H9 (cell line): ENCODE data around the gene SPTBN1. TPM values are rescaled to one million over a fixed set of nuclear protein-coding genes. Genes with fewer than 3 reads are reported as not detected.

Experiments used
- DNase-seq: peaks from one replicate; pipeline ENCODE4 v3.0.0-alpha.2; 2017
- H2AFZ ChIP-seq: one replicate; pipeline ENCODE4 v1.6.1; 2013; ENCODE audit warnings: mild to moderate bottlenecking, low read length, control low read depth, moderate library complexity
- H2AK5ac ChIP-seq: 2 replicates; pipeline ENCODE4 v1.6.1; 2013; ENCODE audit warnings: low read length, control low read depth, mixed read lengths; ENCODE audit not compliant: insufficient read length
- H2BK120ac ChIP-seq: one replicate; pipeline ENCODE4 v1.6.1; 2013; ENCODE audit warnings: low read depth, mild to moderate bottlenecking, low read length, control low read depth, inconsistent platforms; ENCODE audit not compliant: poor library complexity, severe bottlenecking
- H2BK12ac ChIP-seq: 2 replicates; pipeline ENCODE4 v1.6.1; 2013; ENCODE audit warnings: low read length, control low read depth, mixed read lengths, low read depth; ENCODE audit not compliant: insufficient read length
- H2BK15ac ChIP-seq: 2 replicates; pipeline ENCODE4 v1.6.1; 2013; ENCODE audit warnings: low read depth, low read length, control low read depth
- H2BK20ac ChIP-seq: one replicate; pipeline ENCODE4 v1.6.1; 2013; ENCODE audit warnings: low read depth, mild to moderate bottlenecking, low read length, control low read depth, inconsistent platforms; ENCODE audit not compliant: poor library complexity, severe bottlenecking
- H2BK5ac ChIP-seq: 2 replicates; pipeline ENCODE4 v1.6.1; 2013; ENCODE audit warnings: low read length, control low read depth, mixed read lengths; ENCODE audit not compliant: insufficient read length
- H3K14ac ChIP-seq: 2 replicates; pipeline ENCODE4 v1.6.1; 2013; ENCODE audit warnings: low read length, control low read depth; ENCODE audit not compliant: insufficient read depth
- H3K18ac ChIP-seq: 2 replicates; pipeline ENCODE4 v1.6.1; 2013; ENCODE audit warnings: low read depth, mild to moderate bottlenecking, mixed read lengths, low read length, control low read depth; ENCODE audit not compliant: insufficient read length
- H3K23ac ChIP-seq: 2 replicates; pipeline ENCODE4 v1.6.1; 2013; ENCODE audit warnings: low read length, control low read depth, mixed read lengths, low read depth; ENCODE audit not compliant: insufficient read length
- H3K23me2 ChIP-seq: 2 replicates; pipeline ENCODE4 v1.6.1; 2013; ENCODE audit warnings: low read depth, mild to moderate bottlenecking, mixed read lengths, low read length, control low read depth; ENCODE audit not compliant: insufficient read length, poor library complexity, severe bottlenecking
- H3K27ac ChIP-seq: 2 replicates; pipeline ENCODE4 v1.5.1; 2013; ENCODE audit warnings: low read length, control low read depth, mixed read lengths, low read depth; ENCODE audit not compliant: insufficient read length
- H3K27me3 ChIP-seq: 2 replicates; pipeline ENCODE4 v1.6.1; 2013; ENCODE audit warnings: low read length, control low read depth, inconsistent platforms; ENCODE audit not compliant: insufficient read depth
- H3K4ac ChIP-seq: 2 replicates; pipeline ENCODE4 v1.6.1; 2013; ENCODE audit warnings: low read depth, mild to moderate bottlenecking, control low read depth, inconsistent platforms, low read length, moderate library complexity
- H3K4me1 ChIP-seq: 2 replicates; pipeline ENCODE4 v1.6.1; 2013; ENCODE audit warnings: low read length, control low read depth, inconsistent platforms; ENCODE audit not compliant: insufficient read depth
- H3K4me2 ChIP-seq: 2 replicates; pipeline ENCODE4 v1.6.1; 2013; ENCODE audit warnings: low read length, control low read depth, mixed read lengths; ENCODE audit not compliant: insufficient read length, insufficient read depth
- H3K56ac ChIP-seq: 2 replicates; pipeline ENCODE4 v1.6.1; 2013; ENCODE audit warnings: low read depth, mild to moderate bottlenecking, mixed read lengths, low read length, control low read depth; ENCODE audit not compliant: insufficient read length
- H3K79me1 ChIP-seq: 2 replicates; pipeline ENCODE4 v1.6.1; 2013; ENCODE audit warnings: low read depth, mild to moderate bottlenecking, moderate library complexity, low read length, control low read depth, inconsistent platforms; ENCODE audit not compliant: insufficient read depth, poor library complexity, severe bottlenecking
- H3K79me2 ChIP-seq: 2 replicates; pipeline ENCODE4 v1.6.1; 2013; ENCODE audit warnings: low read length, control low read depth, inconsistent platforms; ENCODE audit not compliant: insufficient read depth
- H3K9ac ChIP-seq: 2 replicates; pipeline ENCODE4 v1.6.1; 2013; ENCODE audit warnings: low read length, control low read depth, mixed read lengths; ENCODE audit not compliant: insufficient read length; ENCODE audit errors: extremely low read depth
- H3K9me3 ChIP-seq: one replicate; pipeline ENCODE4 v1.6.1; 2013; ENCODE audit warnings: low read depth, low read length, inconsistent platforms; ENCODE audit not compliant: control insufficient read depth
- H3T11ph ChIP-seq: one replicate; pipeline ENCODE4 v1.6.1; 2013; ENCODE audit warnings: mild to moderate bottlenecking, low read length, control low read depth, inconsistent platforms
- H4K20me1 ChIP-seq: one replicate; pipeline ENCODE4 v1.6.1; 2013; ENCODE audit not compliant: control insufficient read depth, insufficient read length, insufficient read depth
- H4K5ac ChIP-seq: 2 replicates; pipeline ENCODE4 v1.6.1; 2013; ENCODE audit warnings: low read depth, mild to moderate bottlenecking, mixed read lengths, low read length, control low read depth; ENCODE audit not compliant: insufficient read length
- H4K8ac ChIP-seq: replicated peaks from 2 replicates; pipeline ENCODE4 v1.6.1; 2013; ENCODE audit warnings: low read length, control low read depth, mixed read lengths, low read depth; ENCODE audit not compliant: insufficient read length
- H4K91ac ChIP-seq: 2 replicates; pipeline ENCODE4 v1.6.1; 2013; ENCODE audit warnings: low read depth, mild to moderate bottlenecking, moderate library complexity, mixed read lengths, low read length, control low read depth; ENCODE audit not compliant: insufficient read length
- H3K27ac Mint-ChIP-seq, 3 experiments: 2 replicates in 2 of 3; 3 replicates in 1 of 3; pipeline ENCODE4 v1.8.0; 2020 to 2021; ENCODE audit warnings: mixed read lengths in 3 of 3, mild to moderate bottlenecking in 1 of 3, moderate library complexity in 1 of 3
- H3K27me3 Mint-ChIP-seq: 2 replicates; pipeline ENCODE4 v1.8.0; 2021; ENCODE audit warnings: low read depth, mild to moderate bottlenecking, moderate library complexity, mixed read lengths
- H3K36me3 Mint-ChIP-seq, 3 experiments: 2 replicates in 2 of 3; 3 replicates in 1 of 3; pipeline ENCODE4 v1.8.0; 2020 to 2021; ENCODE audit warnings: low read depth in 3 of 3, mixed read lengths in 3 of 3; ENCODE audit not compliant: insufficient read depth in 1 of 3
- H3K4me1 Mint-ChIP-seq, 2 experiments: 2 replicates each; pipeline ENCODE4 v1.8.0; 2020; ENCODE audit warnings: mixed read lengths in 2 of 2
- H3K4me3 Mint-ChIP-seq, 2 experiments: 2 replicates in 1 of 2; 3 replicates in 1 of 2; pipeline ENCODE4 v1.8.0; 2020 to 2021; ENCODE audit warnings: mild to moderate bottlenecking in 2 of 2, mixed read lengths in 2 of 2, moderate library complexity in 1 of 2
- H3K9me3 Mint-ChIP-seq, 2 experiments: 2 replicates in 1 of 2; 3 replicates in 1 of 2; pipeline ENCODE4 v1.8.0; 2020; ENCODE audit warnings: mild to moderate bottlenecking in 2 of 2, mixed read lengths in 2 of 2, moderate library complexity in 1 of 2
- CTCF ChIP-seq: fragments of 200-600 bp; sonication (generic); conservative IDR thresholded peaks from 3 replicates; pipeline ENCODE4 v1.8.0; 2021; ENCODE audit warnings: antibody characterized with exemption, mild to moderate bottlenecking
- WGBS: extraction: QIAGEN DNeasy Blood & Tissue Kit; methylation state at CpG from one replicate; pipeline ENCODE4 v1.1.7; 2013; ENCODE audit warnings: missing lambda C conversion rate, low lambda C conversion rate, mixed read lengths; ENCODE audit not compliant: insufficient read length; ENCODE audit errors: extremely low coverage; 5-methylcytosine and 5-hydroxymethylcytosine counted together
- total RNA-seq: library from RNA; stranded (reverse); gene quantifications from 2 replicates; pipeline ENCODE4 v1.2.1, GENCODE V29; 2021

Gene SPTBN1
- total RNA-seq, 1 experiment from 2014 or later: 164 TPM

- H3K27ac ChIP-seq: no peak overlapping the region
- H2BK120ac ChIP-seq: no peak overlapping the region
- H3K23me2 ChIP-seq: no peaks in the 10 kb centered on the region
- no peaks in the 10 kb centered on the region for H3K79me2 ChIP-seq
- no peak overlapping the region for H4K5ac ChIP-seq
- Mint-ChIP-seq H3K9me3 (no peaks in the 10 kb centered on the region), H3K27ac (no peak overlapping the region; a peak in 1 of 7 replicates), H3K4me3 (no peak overlapping the region), H3K36me3 (no peaks in the 10 kb centered on the region; a peak in 1 of 7 replicates), H3K4me1 (peaks cover 29% of the 10 kb centered on the region in 2 experiments), H3K27me3 (no peaks in the 10 kb centered on the region; the same call in 1 of the 2 replicates)
- H3K4me2 ChIP-seq: no peak overlapping the region
- no peak overlapping the region for H2BK12ac ChIP-seq
- no peaks in the 10 kb centered on the region for H3K27me3 ChIP-seq
- H3K18ac ChIP-seq: no peak overlapping the region
- no peaks in the 10 kb centered on the region for H3K9me3 ChIP-seq
- no peak for DNase-seq
- no peak overlapping the region for H4K8ac ChIP-seq
- peaks cover 8% of the 10 kb centered on the region for H3K4me1 ChIP-seq
- H3K23ac ChIP-seq: no peak overlapping the region
- no peaks in the 10 kb centered on the region for H4K20me1 ChIP-seq
- no peak for TF ChIP-seq CTCF
- no peak overlapping the region for H3K56ac ChIP-seq
- 100% methylated on average over 3 of the region's 5 CpGs for WGBS
- no peak overlapping the region for H2BK15ac ChIP-seq
- no peak overlapping the region for H2AFZ ChIP-seq
- no peaks in the 10 kb centered on the region for H3K79me1 ChIP-seq
- no peak overlapping the region for H2BK5ac ChIP-seq
- H2BK20ac ChIP-seq: no peak overlapping the region
- H3K14ac ChIP-seq: no peak overlapping the region
- H2AK5ac ChIP-seq: no peak overlapping the region
- H3K9ac ChIP-seq: no peak overlapping the region
- H3T11ph ChIP-seq: no peak overlapping the region
- no peak overlapping the region for H3K4ac ChIP-seq
- no peak overlapping the region for H4K91ac ChIP-seq
Measured at GRCh38 chr2:54546923-54547720, 91.0 kb downstream of the SPTBN1 start.
